HEK293 (cell line): ENCODE measurements around the gene APBA1.

ENCODE experiments used
- BCL11A ChIP-seq: fragments of 450-650 bp; formaldehyde crosslinking; IDR thresholded peaks from 2 replicates; pipeline ENCODE4 v1.5.1; 2016; ENCODE audit warnings: low read depth, missing biosample characterization, missing genetic modification characterization
- GLIS2 ChIP-seq: fragments of 450-650 bp; formaldehyde crosslinking; IDR thresholded peaks from 2 replicates; pipeline ENCODE4 v1.5.1; 2016; ENCODE audit warnings: missing biosample characterization, missing genetic modification characterization
- YY1 ChIP-seq: fragments of 450-650 bp; formaldehyde crosslinking; IDR thresholded peaks from 2 replicates; pipeline ENCODE4 v1.5.1; 2018; ENCODE audit warnings: missing biosample characterization, missing genetic modification characterization
- ZIC2 ChIP-seq: fragments of 450-650 bp; formaldehyde crosslinking; IDR thresholded peaks from 2 replicates; pipeline ENCODE4 v1.5.1; 2016; ENCODE audit warnings: missing biosample characterization, missing genetic modification characterization
- ZNF223 ChIP-seq: fragments of 450-650 bp; formaldehyde crosslinking; IDR thresholded peaks from 2 replicates; pipeline ENCODE4 v1.5.1; 2016; ENCODE audit warnings: missing biosample characterization, missing genetic modification characterization
- ZNF560 ChIP-seq: fragments of 450-650 bp; formaldehyde crosslinking; IDR thresholded peaks from 2 replicates; pipeline ENCODE4 v1.5.1; 2017; ENCODE audit warnings: missing biosample characterization, missing genetic modification characterization, borderline replicate concordance
- TF ChIP-seq, protein P1 (sequence below): fragments of 450-650 bp; formaldehyde crosslinking; IDR thresholded peaks from 2 replicates; pipeline ENCODE4 v1.5.1; 2016; ENCODE audit warnings: missing biosample characterization, missing genetic modification characterization
- TF ChIP-seq, protein P2 (sequence below): fragments of 450-650 bp; IDR thresholded peaks from 2 replicates; pipeline ENCODE4 v1.5.1; 2018; ENCODE audit warnings: missing biosample characterization, mild to moderate bottlenecking, missing genetic modification characterization

DNA sequence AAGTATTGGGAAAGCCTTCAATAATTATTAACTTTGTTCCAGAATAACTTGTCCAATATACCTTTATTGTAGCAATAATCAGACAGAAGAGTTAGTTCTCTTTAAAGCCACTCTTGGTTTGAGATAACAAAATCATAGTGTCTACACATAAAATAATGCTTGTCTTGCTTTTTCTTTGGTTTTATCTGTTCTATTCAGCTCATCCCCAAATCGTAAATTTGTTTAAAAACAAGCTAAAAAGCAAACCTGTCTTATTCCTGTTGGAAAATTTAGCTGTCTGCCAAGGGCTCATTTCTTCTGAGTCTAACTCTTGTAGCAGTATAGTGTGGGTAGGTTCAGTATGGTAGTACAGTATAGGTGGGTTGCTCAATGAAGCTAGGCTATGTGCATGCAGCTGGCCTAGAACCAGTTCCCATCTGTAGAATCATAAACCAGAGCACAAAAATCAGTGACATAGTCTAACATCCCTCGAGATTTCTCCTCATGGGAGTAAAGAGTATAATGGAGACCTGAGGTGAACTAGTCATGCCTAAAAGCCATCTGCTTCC, 17.9 kb upstream of the APBA1 start:
- TF ChIP-seq GLIS2 (tag by site-specific recombination) (no peak), BCL11A (tag by site-specific recombination) (no peak), YY1 (tag by site-specific recombination) (no peak), ZIC2 (tag by site-specific recombination) (no peak), ZNF223 (tag by site-specific recombination) (no peak), ZNF560 (tag by site-specific recombination) (no peak)
- TF ChIP-seq, protein P1, sequence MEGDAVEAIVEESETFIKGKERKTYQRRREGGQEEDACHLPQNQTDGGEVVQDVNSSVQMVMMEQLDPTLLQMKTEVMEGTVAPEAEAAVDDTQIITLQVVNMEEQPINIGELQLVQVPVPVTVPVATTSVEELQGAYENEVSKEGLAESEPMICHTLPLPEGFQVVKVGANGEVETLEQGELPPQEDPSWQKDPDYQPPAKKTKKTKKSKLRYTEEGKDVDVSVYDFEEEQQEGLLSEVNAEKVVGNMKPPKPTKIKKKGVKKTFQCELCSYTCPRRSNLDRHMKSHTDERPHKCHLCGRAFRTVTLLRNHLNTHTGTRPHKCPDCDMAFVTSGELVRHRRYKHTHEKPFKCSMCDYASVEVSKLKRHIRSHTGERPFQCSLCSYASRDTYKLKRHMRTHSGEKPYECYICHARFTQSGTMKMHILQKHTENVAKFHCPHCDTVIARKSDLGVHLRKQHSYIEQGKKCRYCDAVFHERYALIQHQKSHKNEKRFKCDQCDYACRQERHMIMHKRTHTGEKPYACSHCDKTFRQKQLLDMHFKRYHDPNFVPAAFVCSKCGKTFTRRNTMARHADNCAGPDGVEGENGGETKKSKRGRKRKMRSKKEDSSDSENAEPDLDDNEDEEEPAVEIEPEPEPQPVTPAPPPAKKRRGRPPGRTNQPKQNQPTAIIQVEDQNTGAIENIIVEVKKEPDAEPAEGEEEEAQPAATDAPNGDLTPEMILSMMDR (tag by site-specific recombination) = no peak
- TF ChIP-seq, protein P2, sequence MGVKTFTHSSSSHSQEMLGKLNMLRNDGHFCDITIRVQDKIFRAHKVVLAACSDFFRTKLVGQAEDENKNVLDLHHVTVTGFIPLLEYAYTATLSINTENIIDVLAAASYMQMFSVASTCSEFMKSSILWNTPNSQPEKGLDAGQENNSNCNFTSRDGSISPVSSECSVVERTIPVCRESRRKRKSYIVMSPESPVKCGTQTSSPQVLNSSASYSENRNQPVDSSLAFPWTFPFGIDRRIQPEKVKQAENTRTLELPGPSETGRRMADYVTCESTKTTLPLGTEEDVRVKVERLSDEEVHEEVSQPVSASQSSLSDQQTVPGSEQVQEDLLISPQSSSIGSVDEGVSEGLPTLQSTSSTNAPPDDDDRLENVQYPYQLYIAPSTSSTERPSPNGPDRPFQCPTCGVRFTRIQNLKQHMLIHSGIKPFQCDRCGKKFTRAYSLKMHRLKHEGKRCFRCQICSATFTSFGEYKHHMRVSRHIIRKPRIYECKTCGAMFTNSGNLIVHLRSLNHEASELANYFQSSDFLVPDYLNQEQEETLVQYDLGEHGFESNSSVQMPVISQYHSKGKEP = no peak
